Measurements from ENCODE around the gene ADAMTS17. TPM values are rescaled to one million over a fixed set of nuclear protein-coding genes. Genes with fewer than 3 reads are reported as not detected.

Gene ADAMTS17
- 10 to 100 TPM in 3 of 4 donors, 1 to 10 TPM in 1; 5.0 to 16.2 (median 11.6) TPM for total RNA-seq

- peak; percentile 96 to 97 for DNase-seq
- H3K4me1 ChIP-seq, result peaks cover 7 to 10% of the 10 kb centered on the region in 2 donors
- H3K9me3 ChIP-seq, result no peaks in the 10 kb centered on the region
- peak within 1 kb of the TSS; percentile 65 to 96 (median 76) for H3K4me3 ChIP-seq
- ATAC-seq, result peak; percentile 98 to 99
- peak; percentile 85 to 98 (median 95) for TF ChIP-seq CTCF (IDR thresholded peaks at IDR 0.05 in 4 of 5, conservative IDR thresholded peaks at IDR 0.05 in 1 of 5)
- peak; percentile 94 to 99 for TF ChIP-seq POLR2A (IDR thresholded peaks at IDR 0.05)
- peak within 1 kb of the TSS; percentile 78 to 90 (median 88) for H3K27ac ChIP-seq
- intact Hi-C loops (cut with DNase I; ENCODE audit: low total_unique reads), result loop anchor here (5.0 to 10.0 kb wide), 2 partner anchors 665 to 913 kb away; partner anchors contain the start of gene CHSY1
- no peaks in the 10 kb centered on the region for H3K27me3 ChIP-seq
- in situ Hi-C loops (cut with MboI; ENCODE audit: low sequenced_read_pairs in 4 of 4), result loop anchor here in 2 of 4 donors (10.0 kb wide), 2 partner anchors 223 to 663 kb away; no protein-coding TSS in a partner anchor
- H3K36me3 ChIP-seq, result no peaks in the 10 kb centered on the region
Measured at GRCh38 chr15:100341750-100342560, at the start of gene ADAMTS17. Gene ADAMTS17, minus strand, starts transcription at chr15:100341975. Its CDS starts 76 bp downstream, at chr15:100341899.

GRCh38 chr15:100385300-100386050 is 43.7 kb upstream of the ADAMTS17 start:
- in situ Hi-C loops (cut with MboI; ENCODE audit: low sequenced_read_pairs in 4 of 4), result no loop called here
- Histone ChIP-seq H3K36me3 (no peaks in the 10 kb centered on the region), H3K27me3 (no peaks in the 10 kb centered on the region), H3K4me1 (no peaks in the 10 kb centered on the region), H3K27ac (no peak overlapping the region), H3K9me3 (peaks cover 0 to 5% (median 4%) of the 10 kb centered on the region in 3 donors), H3K4me3 (peak overlapping the region in 1 of 4 donors; percentile 13)
- DNase-seq (no peak), ATAC-seq (no peak)
- TF ChIP-seq CTCF (IDR thresholded peaks at IDR 0.05 in 4 of 5, conservative IDR thresholded peaks at IDR 0.05 in 1 of 5) (no peak), POLR2A (IDR thresholded peaks at IDR 0.05) (no peak)
- intact Hi-C loops (cut with DNase I; ENCODE audit: low total_unique reads), result no loop called here

- in situ Hi-C loops (cut with MboI; ENCODE audit: low sequenced_read_pairs in 4 of 4), result no loop called here
- no peak for TF ChIP-seq CTCF (IDR thresholded peaks at IDR 0.05 in 4 of 5, conservative IDR thresholded peaks at IDR 0.05 in 1 of 5)
- TF ChIP-seq POLR2A (IDR thresholded peaks at IDR 0.05), result no peak
- no peak overlapping the region for H3K4me3 ChIP-seq
- H3K4me1 ChIP-seq, result no peaks in the 10 kb centered on the region
- H3K9me3 ChIP-seq, result peaks cover 0 to 5% (median 4%) of the 10 kb centered on the region in 3 donors
- ATAC-seq (no peak), DNase-seq (no peak)
- no peaks in the 10 kb centered on the region for H3K36me3 ChIP-seq
- no peaks in the 10 kb centered on the region for H3K27me3 ChIP-seq
- no peak overlapping the region for H3K27ac ChIP-seq
- intact Hi-C loops (cut with DNase I; ENCODE audit: low total_unique reads), result no loop called here
Measured at GRCh38 chr15:100384108-100384410, 42.3 kb upstream of the ADAMTS17 start.

GRCh38 chr15:100383302-100384107 is 41.7 kb upstream of the ADAMTS17 start:
- DNase-seq, result no peak
- in situ Hi-C loops (cut with MboI; ENCODE audit: low sequenced_read_pairs in 4 of 4), result no loop called here
- no peak overlapping the region for H3K27ac ChIP-seq
- ATAC-seq, result no peak
- H3K9me3 ChIP-seq, result peaks cover 0 to 5% (median 4%) of the 10 kb centered on the region in 3 donors
- no peak overlapping the region for H3K4me3 ChIP-seq
- TF ChIP-seq CTCF (IDR thresholded peaks at IDR 0.05 in 4 of 5, conservative IDR thresholded peaks at IDR 0.05 in 1 of 5) (peak in 2 of 5 experiments; percentile 27 to 36), POLR2A (IDR thresholded peaks at IDR 0.05) (no peak)
- H3K27me3 ChIP-seq, result no peaks in the 10 kb centered on the region
- H3K36me3 ChIP-seq, result no peaks in the 10 kb centered on the region
- intact Hi-C loops (cut with DNase I; ENCODE audit: low total_unique reads), result no loop called here
- no peaks in the 10 kb centered on the region for H3K4me1 ChIP-seq
